Natural killer cell (primary cell): Measurements from ENCODE around the gene MRPL17. TPM values are rescaled to one million over a fixed set of nuclear protein-coding genes. Genes with fewer than 3 reads are reported as not detected.
A peak's percentile ranks its signal among the peaks of the same experiment; 100 is the strongest.
"Not testable (repeated sequence)": the region's sequence is repeated elsewhere in the genome, so short reads cannot be mapped to it uniquely, and the experiment has no call there.

Experiments
- ATAC-seq, 3 donors: fragments of 150-1000 bp in 2 of 3; fragments of 200-7000 bp in 1 of 3; cut with Tn5 transposase; 1 replicate in 1 of 3; 2 replicates in 2 of 3; pipeline ENCODE4 v1.10.0; 2021; ENCODE audit warnings: mild to moderate bottlenecking in 2 of 3, moderate library complexity in 2 of 3
- DNase-seq, 2 donors: peaks; one replicate each; pipeline versions ENCODE4 v3.0.0 to v3.0.0-alpha.2; 2013 to 2021; ENCODE audit warnings: mixed read lengths in 1 of 2
- H3K27ac ChIP-seq: one replicate; pipeline ENCODE4 v1.5.1; 2013; ENCODE audit warnings: mild to moderate bottlenecking, low read length
- H3K27me3 ChIP-seq: one replicate; pipeline ENCODE4 v1.6.1; 2013; ENCODE audit warnings: low read length; ENCODE audit not compliant: control insufficient read depth, insufficient read depth
- H3K36me3 ChIP-seq: one replicate; pipeline ENCODE4 v1.6.1; 2013; ENCODE audit warnings: low read length; ENCODE audit not compliant: control insufficient read depth, insufficient read depth
- H3K4me1 ChIP-seq: one replicate; pipeline ENCODE4 v1.6.1; 2013; ENCODE audit warnings: low read length; ENCODE audit not compliant: control insufficient read depth, insufficient read depth
- H3K4me3 ChIP-seq: one replicate; pipeline ENCODE4 v1.5.1; 2013; ENCODE audit warnings: low read length
- H3K9me3 ChIP-seq: one replicate; pipeline ENCODE4 v1.6.1; 2013; ENCODE audit warnings: low read length; ENCODE audit not compliant: control insufficient read depth, insufficient read depth
- H3K27ac Mint-ChIP-seq, 2 donors: one replicate each; pipeline ENCODE4 v1.8.0; 2022; ENCODE audit warnings: mild to moderate bottlenecking in 2 of 2, mixed read lengths in 2 of 2, moderate library complexity in 1 of 2
- H3K27me3 Mint-ChIP-seq, 2 donors: one replicate each; pipeline ENCODE4 v1.8.0; 2022; ENCODE audit warnings: low read depth in 2 of 2, mixed read lengths in 2 of 2
- H3K36me3 Mint-ChIP-seq: one replicate; pipeline ENCODE4 v1.8.0; 2022; ENCODE audit warnings: mixed read lengths
- H3K4me1 Mint-ChIP-seq, 2 donors: one replicate each; pipeline ENCODE4 v1.8.0; 2022; ENCODE audit warnings: mixed read lengths in 2 of 2
- H3K4me3 Mint-ChIP-seq: one replicate; pipeline ENCODE4 v1.8.0; 2022; ENCODE audit warnings: mild to moderate bottlenecking, moderate library complexity, mixed read lengths
- H3K9me3 Mint-ChIP-seq, 2 donors: one replicate each; pipeline ENCODE4 v1.8.0; 2022; ENCODE audit warnings: mixed read lengths in 2 of 2
- WGBS: methylation state at CpG from one replicate; pipeline ENCODE4 v1.1.7; 2013; ENCODE audit warnings: missing lambda C conversion rate; ENCODE audit not compliant: insufficient coverage; 5-methylcytosine and 5-hydroxymethylcytosine counted together
- intact Hi-C: fragments of 100-400 bp; cut with micrococcal nuclease; formaldehyde crosslinking; loops from one replicate; pipeline ENCODE4 v1.14.2; 2022
- total RNA-seq, 4 donors: library from RNA; stranded (reverse); fragments of 120-200 nt in 1 of 4; gene quantifications; one replicate each; pipeline versions ENCODE4 v1.2.3 to v1.2.4, GENCODE V29; 2013 to 2022
- TF ChIP-seq, protein P1 (sequence below): fragments of 200-600 bp; IDR thresholded peaks from one replicate; pipeline ENCODE4 v1.8.0; 2022; ENCODE audit warnings: antibody characterized with exemption

Gene MRPL17
- total RNA-seq, 3 donors from 2014 or later (not counting 1 experiment from before 2014, with no cell fraction given), result 9.0 to 11.8 (median 11.4) TPM

DNA sequence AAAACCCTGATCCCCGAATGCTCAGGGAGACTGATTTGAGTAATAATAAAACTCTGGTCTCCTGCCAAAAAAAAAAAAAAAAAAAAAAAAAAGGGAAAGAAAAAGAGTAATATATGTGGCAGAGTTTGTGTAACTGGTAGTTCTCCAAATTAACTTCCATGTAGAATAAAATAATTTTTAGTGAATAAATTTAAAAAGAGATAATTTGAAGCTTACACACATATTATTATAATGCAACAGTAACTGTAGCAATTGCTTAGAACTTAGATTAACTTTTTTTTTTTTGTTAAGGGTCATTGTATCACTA lies 11.0 kb upstream of the MRPL17 start:
- intact Hi-C loops, result no loop called here
- no peaks in the 10 kb centered on the region for H3K9me3 ChIP-seq
- no peak for ATAC-seq
- DNase-seq, result no peak
- no peak overlapping the region for H3K4me3 Mint-ChIP-seq
- no peaks in the 10 kb centered on the region for H3K27me3 Mint-ChIP-seq
- H3K27me3 ChIP-seq, result no peaks in the 10 kb centered on the region
- no peaks in the 10 kb centered on the region for H3K36me3 ChIP-seq
- TF ChIP-seq, protein P1, sequence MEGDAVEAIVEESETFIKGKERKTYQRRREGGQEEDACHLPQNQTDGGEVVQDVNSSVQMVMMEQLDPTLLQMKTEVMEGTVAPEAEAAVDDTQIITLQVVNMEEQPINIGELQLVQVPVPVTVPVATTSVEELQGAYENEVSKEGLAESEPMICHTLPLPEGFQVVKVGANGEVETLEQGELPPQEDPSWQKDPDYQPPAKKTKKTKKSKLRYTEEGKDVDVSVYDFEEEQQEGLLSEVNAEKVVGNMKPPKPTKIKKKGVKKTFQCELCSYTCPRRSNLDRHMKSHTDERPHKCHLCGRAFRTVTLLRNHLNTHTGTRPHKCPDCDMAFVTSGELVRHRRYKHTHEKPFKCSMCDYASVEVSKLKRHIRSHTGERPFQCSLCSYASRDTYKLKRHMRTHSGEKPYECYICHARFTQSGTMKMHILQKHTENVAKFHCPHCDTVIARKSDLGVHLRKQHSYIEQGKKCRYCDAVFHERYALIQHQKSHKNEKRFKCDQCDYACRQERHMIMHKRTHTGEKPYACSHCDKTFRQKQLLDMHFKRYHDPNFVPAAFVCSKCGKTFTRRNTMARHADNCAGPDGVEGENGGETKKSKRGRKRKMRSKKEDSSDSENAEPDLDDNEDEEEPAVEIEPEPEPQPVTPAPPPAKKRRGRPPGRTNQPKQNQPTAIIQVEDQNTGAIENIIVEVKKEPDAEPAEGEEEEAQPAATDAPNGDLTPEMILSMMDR, result no peak
- H3K36me3 Mint-ChIP-seq, result no peaks in the 10 kb centered on the region
- H3K9me3 Mint-ChIP-seq, result no peaks in the 10 kb centered on the region
- no CpG with 5 or more reads among the region's 1 CpG for WGBS
- H3K27ac ChIP-seq, result no peak overlapping the region
- peak overlapping the region; percentile 66 to 80 for H3K27ac Mint-ChIP-seq
- H3K4me1 ChIP-seq, result peaks cover 9% of the 10 kb centered on the region
- H3K4me1 Mint-ChIP-seq, result peaks cover 18 to 26% of the 10 kb centered on the region in 2 donors
- no peak overlapping the region for H3K4me3 ChIP-seq

DNA sequence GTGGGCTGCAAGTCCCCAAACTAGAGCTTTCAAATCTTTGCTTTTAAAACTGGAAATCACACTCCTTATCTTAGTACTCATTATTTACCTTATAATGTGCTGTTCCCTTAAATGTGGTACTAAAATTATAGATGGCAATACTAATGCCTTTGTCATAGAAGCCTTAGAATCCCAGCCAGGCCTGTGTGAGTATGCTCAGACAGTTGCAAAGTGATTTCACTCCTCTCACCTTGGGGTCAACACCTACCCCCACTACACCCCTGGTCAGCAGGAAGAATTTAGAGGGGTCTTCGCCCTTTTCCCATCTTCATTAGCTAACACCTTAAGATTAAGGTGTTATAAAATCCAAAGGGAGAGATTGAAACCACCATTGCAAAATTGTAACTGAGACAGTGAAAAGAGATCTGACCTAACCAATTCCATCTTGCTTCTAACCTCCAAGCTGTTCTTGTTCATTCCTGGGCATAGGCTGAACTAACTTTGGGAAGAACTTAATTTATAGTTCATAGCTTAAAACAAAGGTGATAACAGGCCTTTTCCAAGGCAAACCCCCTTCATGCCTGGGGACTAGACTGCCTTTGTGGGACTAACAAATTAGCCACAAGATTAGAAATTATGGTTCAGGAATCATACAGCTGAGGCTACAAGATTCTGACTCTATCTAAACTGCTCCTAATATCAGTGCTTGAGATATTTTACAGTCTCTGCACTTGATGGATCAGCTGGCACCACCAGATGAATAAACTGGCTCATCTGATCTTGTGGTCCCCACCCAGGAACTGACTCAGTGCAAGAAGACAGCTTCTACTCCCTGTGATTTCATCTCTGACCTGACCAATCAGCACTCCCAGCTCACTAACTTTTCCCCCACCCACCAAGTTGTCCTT lies 10.4 kb upstream of the MRPL17 start:
- H3K27ac ChIP-seq, result no peak overlapping the region
- no peaks in the 10 kb centered on the region for H3K36me3 ChIP-seq
- no peaks in the 10 kb centered on the region for H3K27me3 ChIP-seq
- WGBS, result no CpG with 5 or more reads among the region's 1 CpG
- DNase-seq, result peak in 1 of 2 donors; percentile 63
- Mint-ChIP-seq H3K27ac (peak overlapping the region; percentile 66 to 80), H3K4me1 (peaks cover 18 to 26% of the 10 kb centered on the region in 2 donors), H3K27me3 (no peaks in the 10 kb centered on the region), H3K4me3 (no peak overlapping the region), H3K36me3 (no peaks in the 10 kb centered on the region), H3K9me3 (no peaks in the 10 kb centered on the region)
- H3K9me3 ChIP-seq, result no peaks in the 10 kb centered on the region
- ATAC-seq, result peak in 1 of 3 donors; percentile 26
- H3K4me3 ChIP-seq, result no peak overlapping the region
- TF ChIP-seq, protein P1, result no peak
- peaks cover 9% of the 10 kb centered on the region for H3K4me1 ChIP-seq
- intact Hi-C loops, result no loop called here

DNA sequence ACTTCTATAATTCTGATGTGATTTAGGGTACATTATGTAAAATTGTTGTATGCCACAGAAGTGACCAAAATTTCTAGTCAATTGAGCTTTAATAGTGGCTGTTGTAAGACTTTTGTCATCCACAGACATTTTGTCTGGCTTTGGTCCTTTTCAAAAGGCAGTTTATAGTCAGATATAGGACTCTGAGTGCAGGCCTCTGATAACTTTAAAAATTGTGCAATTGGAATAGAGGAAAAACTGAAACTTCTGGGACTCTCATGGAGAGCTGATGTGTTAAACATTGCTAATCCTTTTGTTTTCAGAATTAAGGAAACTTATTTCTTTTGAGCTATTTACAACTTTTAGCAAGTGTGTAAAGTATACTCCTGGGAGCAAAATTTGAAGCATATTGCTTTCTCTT lies 9.0 kb upstream of the MRPL17 start:
- H3K27ac Mint-ChIP-seq, result peak overlapping the region; percentile 66 to 80
- no peaks in the 10 kb centered on the region for H3K36me3 Mint-ChIP-seq

DNA sequence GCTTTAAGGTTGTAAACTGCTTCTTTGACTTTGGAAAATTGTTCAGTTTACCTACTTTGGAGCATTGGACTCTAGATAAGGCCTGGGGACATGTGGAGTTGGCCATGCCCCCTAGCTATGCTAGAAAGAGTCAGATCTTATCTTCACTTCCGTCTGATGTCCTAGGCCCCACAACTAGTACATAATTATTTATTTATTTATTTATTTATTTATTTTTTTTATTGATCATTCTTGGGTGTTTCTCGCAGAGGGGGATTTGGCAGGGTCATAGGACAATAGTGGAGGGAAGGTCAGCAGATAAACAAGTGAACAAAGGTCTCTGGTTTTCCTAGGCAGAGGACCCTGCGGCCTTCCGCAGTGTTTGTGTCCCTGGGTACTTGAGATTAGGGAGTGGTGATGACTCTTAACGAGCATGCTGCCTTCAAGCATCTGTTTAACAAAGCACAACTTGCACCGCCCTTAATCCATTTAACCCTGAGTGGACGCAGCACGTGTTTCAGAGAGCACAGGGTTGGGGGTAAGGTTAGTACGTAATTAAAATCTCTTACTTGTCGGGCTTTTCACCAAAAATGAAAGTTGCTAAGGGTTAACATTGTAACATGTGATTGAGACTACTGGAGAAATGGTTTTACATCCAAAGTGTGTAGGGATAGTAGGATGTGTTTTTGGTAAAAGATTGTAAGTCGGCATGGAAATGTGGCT lies 7.4 kb upstream of the MRPL17 start:
- H3K4me3 Mint-ChIP-seq, H3K27me3 Mint-ChIP-seq, H3K36me3 Mint-ChIP-seq, H3K27ac ChIP-seq, H3K9me3 Mint-ChIP-seq, H3K4me3 ChIP-seq, H3K36me3 ChIP-seq, H3K4me1 ChIP-seq, H3K9me3 ChIP-seq, intact Hi-C loops, H3K27ac Mint-ChIP-seq, DNase-seq, H3K27me3 ChIP-seq, ATAC-seq: not testable (repeated sequence)
- WGBS, result 95% methylated on average over 5 of the region's 11 CpGs
- peaks cover 18 to 21% of the 10 kb centered on the region in 2 donors for H3K4me1 Mint-ChIP-seq

More for the DNA sequence above, 9.0 kb upstream of the MRPL17 start:
- Mint-ChIP-seq H3K4me3 (no peak overlapping the region), H3K9me3 (no peaks in the 10 kb centered on the region), H3K27me3 (no peaks in the 10 kb centered on the region), H3K4me1 (peaks cover 18 to 26% of the 10 kb centered on the region in 2 donors)
- TF ChIP-seq, protein P1, result no peak
- intact Hi-C loops, result no loop called here
- no peak for DNase-seq
- no peaks in the 10 kb centered on the region for H3K36me3 ChIP-seq
- no peak for ATAC-seq
- no peak overlapping the region for H3K27ac ChIP-seq
- no peaks in the 10 kb centered on the region for H3K27me3 ChIP-seq
- H3K4me1 ChIP-seq, result peaks cover 9% of the 10 kb centered on the region
- H3K9me3 ChIP-seq, result no peaks in the 10 kb centered on the region
- H3K4me3 ChIP-seq, result no peak overlapping the region
